Natural killer cell (primary cell): ENCODE measurements around the gene TBC1D17. TPM values are rescaled to one million over a fixed set of nuclear protein-coding genes. Genes with fewer than 3 reads are reported as not detected.

Experiments
- ATAC-seq, 3 donors: fragments of 150-1000 bp in 2 of 3; fragments of 200-7000 bp in 1 of 3; cut with Tn5 transposase; 1 replicate in 1 of 3; 2 replicates in 2 of 3; pipeline ENCODE4 v1.10.0; 2021; ENCODE audit warnings: mild to moderate bottlenecking in 2 of 3, moderate library complexity in 2 of 3
- DNase-seq, 2 donors: peaks; one replicate each; pipeline versions ENCODE4 v3.0.0 to v3.0.0-alpha.2; 2013 to 2021; ENCODE audit warnings: mixed read lengths in 1 of 2
- H3K27ac ChIP-seq: one replicate; pipeline ENCODE4 v1.5.1; 2013; ENCODE audit warnings: mild to moderate bottlenecking, low read length
- H3K27me3 ChIP-seq: one replicate; pipeline ENCODE4 v1.6.1; 2013; ENCODE audit warnings: low read length; ENCODE audit not compliant: control insufficient read depth, insufficient read depth
- H3K36me3 ChIP-seq: one replicate; pipeline ENCODE4 v1.6.1; 2013; ENCODE audit warnings: low read length; ENCODE audit not compliant: control insufficient read depth, insufficient read depth
- H3K4me1 ChIP-seq: one replicate; pipeline ENCODE4 v1.6.1; 2013; ENCODE audit warnings: low read length; ENCODE audit not compliant: control insufficient read depth, insufficient read depth
- H3K4me3 ChIP-seq: one replicate; pipeline ENCODE4 v1.5.1; 2013; ENCODE audit warnings: low read length
- H3K9me3 ChIP-seq: one replicate; pipeline ENCODE4 v1.6.1; 2013; ENCODE audit warnings: low read length; ENCODE audit not compliant: control insufficient read depth, insufficient read depth
- H3K27ac Mint-ChIP-seq, 2 donors: one replicate each; pipeline ENCODE4 v1.8.0; 2022; ENCODE audit warnings: mild to moderate bottlenecking in 2 of 2, mixed read lengths in 2 of 2, moderate library complexity in 1 of 2
- H3K27me3 Mint-ChIP-seq, 2 donors: one replicate each; pipeline ENCODE4 v1.8.0; 2022; ENCODE audit warnings: low read depth in 2 of 2, mixed read lengths in 2 of 2
- H3K36me3 Mint-ChIP-seq: one replicate; pipeline ENCODE4 v1.8.0; 2022; ENCODE audit warnings: mixed read lengths
- H3K4me1 Mint-ChIP-seq, 2 donors: one replicate each; pipeline ENCODE4 v1.8.0; 2022; ENCODE audit warnings: mixed read lengths in 2 of 2
- H3K4me3 Mint-ChIP-seq: one replicate; pipeline ENCODE4 v1.8.0; 2022; ENCODE audit warnings: mild to moderate bottlenecking, moderate library complexity, mixed read lengths
- H3K9me3 Mint-ChIP-seq, 2 donors: one replicate each; pipeline ENCODE4 v1.8.0; 2022; ENCODE audit warnings: mixed read lengths in 2 of 2
- WGBS: methylation state at CpG from one replicate; pipeline ENCODE4 v1.1.7; 2013; ENCODE audit warnings: missing lambda C conversion rate; ENCODE audit not compliant: insufficient coverage; 5-methylcytosine and 5-hydroxymethylcytosine counted together
- intact Hi-C: fragments of 100-400 bp; cut with micrococcal nuclease; formaldehyde crosslinking; loops from one replicate; pipeline ENCODE4 v1.14.2; 2022
- total RNA-seq, 4 donors: library from RNA; stranded (reverse); fragments of 120-200 nt in 1 of 4; gene quantifications; one replicate each; pipeline versions ENCODE4 v1.2.3 to v1.2.4, GENCODE V29; 2013 to 2022
- TF ChIP-seq, protein P1 (sequence below): fragments of 200-600 bp; IDR thresholded peaks from one replicate; pipeline ENCODE4 v1.8.0; 2022; ENCODE audit warnings: antibody characterized with exemption

Gene TBC1D17
- total RNA-seq, 3 donors from 2014 or later (not counting 1 experiment from before 2014, with no cell fraction given) = 45.8 to 59.7 (median 54.4) TPM

DNA sequence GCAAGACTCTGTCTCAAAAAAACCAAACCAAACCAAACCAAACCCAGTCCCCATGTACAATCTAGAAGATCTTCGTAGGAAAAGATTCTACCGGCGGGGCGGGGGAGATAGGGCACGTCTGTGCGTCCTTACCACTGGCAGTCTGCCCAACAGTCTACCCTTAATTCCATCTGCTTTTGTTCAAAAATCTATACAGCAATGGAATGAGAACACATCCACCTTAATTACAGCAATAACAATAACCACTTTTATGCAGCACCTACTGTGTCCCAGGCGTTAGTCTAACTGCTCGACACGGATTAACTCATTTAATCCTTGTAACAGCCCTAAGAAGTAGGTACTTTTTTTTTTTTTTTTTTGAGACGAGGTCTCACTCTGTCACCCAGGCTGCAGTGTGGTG lies 49.0 kb downstream of the TBC1D17 start:
- Histone ChIP-seq H3K9me3 (no peaks in the 10 kb centered on the region), H3K4me3 (no peak overlapping the region), H3K27ac (no peak overlapping the region), H3K27me3 (no peaks in the 10 kb centered on the region), H3K36me3 (peaks cover 34% of the 10 kb centered on the region), H3K4me1 (peaks cover 56% of the 10 kb centered on the region)
- H3K27ac Mint-ChIP-seq = no peak overlapping the region
- TF ChIP-seq, protein P1, sequence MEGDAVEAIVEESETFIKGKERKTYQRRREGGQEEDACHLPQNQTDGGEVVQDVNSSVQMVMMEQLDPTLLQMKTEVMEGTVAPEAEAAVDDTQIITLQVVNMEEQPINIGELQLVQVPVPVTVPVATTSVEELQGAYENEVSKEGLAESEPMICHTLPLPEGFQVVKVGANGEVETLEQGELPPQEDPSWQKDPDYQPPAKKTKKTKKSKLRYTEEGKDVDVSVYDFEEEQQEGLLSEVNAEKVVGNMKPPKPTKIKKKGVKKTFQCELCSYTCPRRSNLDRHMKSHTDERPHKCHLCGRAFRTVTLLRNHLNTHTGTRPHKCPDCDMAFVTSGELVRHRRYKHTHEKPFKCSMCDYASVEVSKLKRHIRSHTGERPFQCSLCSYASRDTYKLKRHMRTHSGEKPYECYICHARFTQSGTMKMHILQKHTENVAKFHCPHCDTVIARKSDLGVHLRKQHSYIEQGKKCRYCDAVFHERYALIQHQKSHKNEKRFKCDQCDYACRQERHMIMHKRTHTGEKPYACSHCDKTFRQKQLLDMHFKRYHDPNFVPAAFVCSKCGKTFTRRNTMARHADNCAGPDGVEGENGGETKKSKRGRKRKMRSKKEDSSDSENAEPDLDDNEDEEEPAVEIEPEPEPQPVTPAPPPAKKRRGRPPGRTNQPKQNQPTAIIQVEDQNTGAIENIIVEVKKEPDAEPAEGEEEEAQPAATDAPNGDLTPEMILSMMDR = no peak
- WGBS = 93% methylated on average over 10 of the region's 10 CpGs
- H3K4me3 Mint-ChIP-seq = no peak overlapping the region
- ATAC-seq (no peak), DNase-seq (no peak)
- no peaks in the 10 kb centered on the region for H3K27me3 Mint-ChIP-seq
- peaks cover 45 to 51% of the 10 kb centered on the region in 2 donors for H3K4me1 Mint-ChIP-seq
- no peaks in the 10 kb centered on the region for H3K36me3 Mint-ChIP-seq
- H3K9me3 Mint-ChIP-seq = peaks cover 0 to 2% of the 10 kb centered on the region in 2 donors
- intact Hi-C loops = no loop called here

DNA sequence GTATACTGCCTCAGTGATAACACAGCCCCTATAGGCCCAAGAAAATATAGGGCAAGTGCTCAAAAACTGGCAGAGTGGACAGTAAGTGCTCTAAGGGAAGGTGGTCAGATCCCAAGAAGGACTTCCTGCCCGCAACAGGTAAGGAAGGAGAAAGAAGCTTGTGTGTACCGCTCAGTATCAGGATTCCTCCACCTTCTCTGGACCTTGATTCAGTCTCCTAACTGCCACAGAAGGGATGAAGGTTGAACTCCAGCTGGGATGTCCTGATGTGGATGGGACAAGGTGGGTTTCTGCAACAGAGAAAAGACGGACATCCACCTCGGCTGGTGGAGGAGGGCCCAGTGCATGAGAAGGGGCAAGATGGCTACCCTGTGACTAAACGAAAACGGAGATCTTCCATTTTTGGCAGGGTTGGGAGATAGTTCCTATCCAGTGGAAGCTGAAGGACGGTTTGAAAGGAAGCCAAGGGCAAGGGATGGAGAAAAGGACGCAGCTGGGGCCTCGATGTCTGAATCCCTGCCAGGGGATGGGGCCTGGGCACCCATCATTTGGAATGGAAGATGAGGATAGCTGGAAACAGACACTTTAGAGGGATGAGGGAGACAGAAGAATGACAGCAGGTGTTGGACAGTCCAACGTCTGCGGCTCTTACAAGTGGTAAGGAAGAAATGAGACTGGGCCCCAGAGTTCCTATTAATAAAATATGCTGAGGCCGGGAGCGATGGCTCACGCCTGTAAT lies 50.2 kb downstream of the TBC1D17 start:
- no peak overlapping the region for H3K27ac ChIP-seq
- ATAC-seq (no peak), DNase-seq (no peak)
- H3K4me1 ChIP-seq = peaks cover 66% of the 10 kb centered on the region
- Mint-ChIP-seq H3K27ac (peak overlapping the region; percentile 97), H3K9me3 (peaks cover 0 to 5% of the 10 kb centered on the region in 2 donors), H3K4me1 (peaks cover 51 to 55% of the 10 kb centered on the region in 2 donors), H3K36me3 (no peaks in the 10 kb centered on the region), H3K27me3 (no peaks in the 10 kb centered on the region), H3K4me3 (peak overlapping the region; percentile 99)
- 84% methylated on average over 13 of the region's 14 CpGs for WGBS
- H3K36me3 ChIP-seq = peaks cover 32% of the 10 kb centered on the region
- no peaks in the 10 kb centered on the region for H3K9me3 ChIP-seq
- intact Hi-C loops = loop anchor here (2.0 kb wide), 1 partner anchor 51 kb away; the partner anchor contains the start of genes AKT1S1 and TBC1D17
- no peak overlapping the region for H3K4me3 ChIP-seq
- TF ChIP-seq, protein P1 = no peak
- no peaks in the 10 kb centered on the region for H3K27me3 ChIP-seq

DNA sequence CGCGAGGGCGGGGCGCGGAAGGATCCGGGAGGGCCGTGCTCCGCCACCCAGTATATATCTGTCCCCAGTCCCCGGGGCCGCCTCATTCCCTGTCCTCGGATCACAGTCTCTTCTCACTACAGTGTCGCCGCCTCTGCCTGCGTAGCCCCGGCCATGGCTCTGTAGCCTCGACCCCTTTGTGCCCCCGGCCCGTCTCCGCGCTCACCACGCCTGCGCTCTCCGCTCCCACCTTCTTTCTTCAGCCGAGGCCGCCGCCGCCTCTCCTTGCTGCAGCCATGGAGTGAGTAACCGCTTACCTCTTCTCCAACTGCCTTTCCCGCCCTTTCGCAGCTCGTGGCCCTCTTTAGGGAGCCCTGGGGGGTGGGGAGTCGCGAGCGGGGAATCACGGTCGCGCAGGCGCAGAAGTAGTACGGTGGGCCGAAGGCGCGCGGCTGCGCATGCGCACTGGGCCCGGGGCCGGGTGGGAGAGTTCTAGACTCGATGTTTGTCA lies 51.7 kb downstream of the TBC1D17 start, which contains the start of the genes ATF5 and NUP62:
Gene ATF5 (plus strand): TSS at position 85 of the 490 bp plus-strand sequence. CDS start 1,646 bp downstream, outside the sequence.
Gene NUP62 (minus strand): TSS at position 384 of the 490 bp plus-strand sequence. CDS start 19,697 bp downstream, outside the sequence.
- Mint-ChIP-seq H3K27me3 (no peaks in the 10 kb centered on the region), H3K4me3 (peak within 1 kb of the TSS; percentile 99), H3K9me3 (peaks cover 0 to 5% of the 10 kb centered on the region in 2 donors), H3K4me1 (peaks cover 61 to 68% of the 10 kb centered on the region in 2 donors), H3K27ac (peak within 1 kb of the TSS; percentile 97), H3K36me3 (no peaks in the 10 kb centered on the region)
- peak; percentile 95 to 96 for DNase-seq
- Histone ChIP-seq H3K4me1 (peaks cover 66% of the 10 kb centered on the region), H3K36me3 (peaks cover 19% of the 10 kb centered on the region), H3K4me3 (peak within 1 kb of the TSS; percentile 97), H3K9me3 (no peaks in the 10 kb centered on the region), H3K27ac (peak within 1 kb of the TSS; percentile 91), H3K27me3 (no peaks in the 10 kb centered on the region)
- intact Hi-C loops = loop anchor here (2.0 kb wide), 1 partner anchor 52 kb away; the partner anchor contains the start of genes AKT1S1 and TBC1D17
- ATAC-seq = peak; percentile 51 to 68 (median 55)
- TF ChIP-seq, protein P1 = no peak
- WGBS = under 1% methylated on average over 48 of the region's 48 CpGs
